ENCODE measurements around the gene CCNT1.
A peak's percentile ranks its signal among the peaks of the same experiment; 100 is the strongest.

Gene CCNT1

DNA sequence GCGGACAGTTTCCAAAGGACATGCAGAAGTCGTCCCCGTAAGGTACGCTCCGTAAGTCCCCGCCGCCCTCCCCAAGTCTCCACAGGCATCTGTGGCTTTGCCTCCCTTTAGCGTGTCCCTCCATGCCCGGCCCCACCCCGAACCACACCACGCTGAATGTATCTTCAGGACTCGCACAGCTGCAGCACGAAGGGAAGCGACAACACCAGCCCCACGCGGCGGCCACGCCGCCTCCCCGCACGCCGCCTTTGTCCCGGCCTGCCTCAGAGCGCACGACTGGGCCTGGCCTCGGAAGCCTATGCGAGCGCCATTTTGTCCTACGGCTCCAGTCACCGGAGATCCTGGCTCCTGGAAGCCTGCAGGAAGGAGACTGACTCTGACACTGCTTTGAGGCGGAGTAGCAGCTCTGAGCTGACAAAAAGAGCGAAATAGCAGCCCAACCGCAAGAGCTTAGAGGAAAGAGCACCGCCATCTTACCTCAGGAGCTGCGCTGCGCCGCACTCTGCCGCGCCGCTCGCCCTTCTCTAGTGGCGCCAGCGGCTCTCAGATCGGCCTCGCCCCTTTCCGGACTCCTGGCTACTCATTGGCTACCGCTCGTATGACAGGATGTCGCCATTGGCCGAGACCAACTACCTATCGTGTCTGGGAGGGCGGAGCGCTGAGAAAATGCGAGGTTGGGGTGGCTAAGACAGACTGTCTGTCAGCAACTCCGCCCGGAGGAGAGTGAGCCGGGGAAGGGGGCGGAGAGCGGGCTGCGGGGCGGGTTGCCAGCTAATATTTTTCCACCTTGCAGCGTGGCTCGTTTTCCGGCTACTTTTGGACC, 34.6 kb downstream of the CCNT1 start, which contains the start of gene KANSL2:
KANSL2 (minus strand) TSS at position 529 of the 823 bp plus-strand sequence. CDS start 606 bp downstream, outside the sequence.
- peak within 1 kb of the TSS; percentile 78 for H2AFZ ChIP-seq (ENCODE audit: low read length)
- DNase-seq: peak; percentile 99
- H3K36me3 ChIP-seq (replicated peaks; ENCODE audit: insufficient read depth, low read length): peaks cover 18% of the 10 kb centered on the region; the same call in 1 of the 2 replicates
- H3K9me2 ChIP-seq (replicated peaks; ENCODE audit: insufficient read depth, low read length): no peaks in the 10 kb centered on the region
- H3F3A ChIP-seq (ENCODE audit: insufficient read depth, low read length): no peaks in the 10 kb centered on the region
- peak within 1 kb of the TSS; percentile 87 for H3K4me3 ChIP-seq (ENCODE audit: low read length)
- H3K4me2 ChIP-seq (ENCODE audit: low read depth, low read length): peak within 1 kb of the TSS; percentile 74
- TF ChIP-seq EZH2 (optimal IDR thresholded peaks at IDR 0.05; ENCODE audit: low read depth, low read length): no peak
- TF ChIP-seq, protein P1, sequence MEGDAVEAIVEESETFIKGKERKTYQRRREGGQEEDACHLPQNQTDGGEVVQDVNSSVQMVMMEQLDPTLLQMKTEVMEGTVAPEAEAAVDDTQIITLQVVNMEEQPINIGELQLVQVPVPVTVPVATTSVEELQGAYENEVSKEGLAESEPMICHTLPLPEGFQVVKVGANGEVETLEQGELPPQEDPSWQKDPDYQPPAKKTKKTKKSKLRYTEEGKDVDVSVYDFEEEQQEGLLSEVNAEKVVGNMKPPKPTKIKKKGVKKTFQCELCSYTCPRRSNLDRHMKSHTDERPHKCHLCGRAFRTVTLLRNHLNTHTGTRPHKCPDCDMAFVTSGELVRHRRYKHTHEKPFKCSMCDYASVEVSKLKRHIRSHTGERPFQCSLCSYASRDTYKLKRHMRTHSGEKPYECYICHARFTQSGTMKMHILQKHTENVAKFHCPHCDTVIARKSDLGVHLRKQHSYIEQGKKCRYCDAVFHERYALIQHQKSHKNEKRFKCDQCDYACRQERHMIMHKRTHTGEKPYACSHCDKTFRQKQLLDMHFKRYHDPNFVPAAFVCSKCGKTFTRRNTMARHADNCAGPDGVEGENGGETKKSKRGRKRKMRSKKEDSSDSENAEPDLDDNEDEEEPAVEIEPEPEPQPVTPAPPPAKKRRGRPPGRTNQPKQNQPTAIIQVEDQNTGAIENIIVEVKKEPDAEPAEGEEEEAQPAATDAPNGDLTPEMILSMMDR (IDR thresholded peaks at IDR 0.05; ENCODE audit: low read length): no peak
- TF ChIP-seq EZH2phosphoT487 (IDR thresholded peaks at IDR 0.05; ENCODE audit: low read length): no peak
- H3K27ac ChIP-seq (ENCODE audit: low read length): peak within 1 kb of the TSS; percentile 70
- H3K9ac ChIP-seq (ENCODE audit: low read length): peak within 1 kb of the TSS; percentile 92
- no peaks in the 10 kb centered on the region for H3K27me3 ChIP-seq (replicated peaks; ENCODE audit: insufficient read depth, low read length)
- peaks cover 21% of the 10 kb centered on the region for H3K4me1 ChIP-seq (ENCODE audit: low read length)
- H3K79me2 ChIP-seq (ENCODE audit: low read length): peaks cover 51% of the 10 kb centered on the region
- H4K20me1 ChIP-seq (ENCODE audit: insufficient read depth, low read length): 0 out of 2 replicates have a peak, but pooled peaks cover 4% of the 10 kb centered on the region
- H3K9me3 ChIP-seq (replicated peaks; ENCODE audit: insufficient read depth, low read length): no peaks in the 10 kb centered on the region

DNA sequence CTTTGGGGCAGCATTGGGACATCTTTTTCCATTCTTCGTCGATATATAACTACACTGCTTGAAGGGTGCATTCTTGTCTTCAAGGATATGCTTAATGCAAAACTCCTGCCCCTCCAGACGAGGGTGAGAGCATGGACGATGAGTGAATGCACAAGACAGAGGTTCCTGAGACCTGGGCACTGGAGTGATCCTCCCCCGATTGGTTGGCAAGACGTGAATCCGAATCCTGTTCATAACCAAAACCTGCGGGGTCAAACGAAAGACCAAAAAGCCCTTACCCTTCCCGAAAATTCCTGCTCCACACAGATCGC, 35.2 kb downstream of the CCNT1 start:
- peaks cover 4% of the 10 kb centered on the region; the same call in 1 of the 2 replicates for H4K20me1 ChIP-seq (ENCODE audit: insufficient read depth, low read length)
- peak overlapping the region; percentile 78; the same call in 1 of the 2 replicates for H2AFZ ChIP-seq (ENCODE audit: low read length)
- no peaks in the 10 kb centered on the region for H3K9me3 ChIP-seq (replicated peaks; ENCODE audit: insufficient read depth, low read length)
- peaks cover 18% of the 10 kb centered on the region; the same call in 1 of the 2 replicates for H3K36me3 ChIP-seq (replicated peaks; ENCODE audit: insufficient read depth, low read length)
- peaks cover 21% of the 10 kb centered on the region for H3K4me1 ChIP-seq (ENCODE audit: low read length)
- H3K4me2 ChIP-seq (ENCODE audit: low read depth, low read length): peak overlapping the region; percentile 74
- no peaks in the 10 kb centered on the region for H3F3A ChIP-seq (ENCODE audit: insufficient read depth, low read length)
- H3K9me2 ChIP-seq (replicated peaks; ENCODE audit: insufficient read depth, low read length): no peaks in the 10 kb centered on the region
- TF ChIP-seq, protein P1 (IDR thresholded peaks at IDR 0.05; ENCODE audit: low read length): no peak
- TF ChIP-seq EZH2 (optimal IDR thresholded peaks at IDR 0.05; ENCODE audit: low read depth, low read length): no peak
- peak overlapping the region; percentile 87 for H3K4me3 ChIP-seq (ENCODE audit: low read length)
- no peaks in the 10 kb centered on the region for H3K27me3 ChIP-seq (replicated peaks; ENCODE audit: insufficient read depth, low read length)
- peak; percentile 27 for DNase-seq
- H3K79me2 ChIP-seq (ENCODE audit: low read length): peaks cover 56% of the 10 kb centered on the region
- H3K9ac ChIP-seq (ENCODE audit: low read length): peak overlapping the region; percentile 92
- peak overlapping the region; percentile 70; the same call in 1 of the 2 replicates for H3K27ac ChIP-seq (ENCODE audit: low read length)

DNA sequence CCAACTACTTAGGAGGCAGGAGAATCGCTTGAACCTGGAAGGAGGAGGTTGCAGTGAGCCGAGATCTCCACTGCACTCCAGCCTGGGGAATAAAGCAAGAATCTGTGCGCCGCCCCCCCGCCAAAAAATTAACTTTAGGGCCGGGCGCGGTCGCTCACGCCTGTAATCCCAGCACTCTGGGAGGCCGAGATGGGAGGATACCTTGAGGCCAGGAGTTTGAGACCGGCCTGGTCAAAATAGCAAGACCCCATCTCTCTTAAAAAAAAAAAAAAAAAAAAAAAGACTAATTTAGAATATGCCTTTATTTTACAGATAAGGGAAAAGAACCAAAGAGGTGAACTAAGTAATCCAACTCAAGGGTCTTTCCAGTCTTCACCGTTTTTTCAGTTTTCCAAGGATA, 35.6 kb downstream of the CCNT1 start:
- peaks cover 61% of the 10 kb centered on the region for H3K79me2 ChIP-seq (ENCODE audit: low read length)
- no peaks in the 10 kb centered on the region for H3K9me3 ChIP-seq (replicated peaks; ENCODE audit: insufficient read depth, low read length)
- H3K4me3 ChIP-seq (ENCODE audit: low read length): peak overlapping the region; percentile 87
- H2AFZ ChIP-seq (ENCODE audit: low read length): no peak overlapping the region
- H3K9ac ChIP-seq (ENCODE audit: low read length): peak overlapping the region; percentile 92; the same call in 1 of the 2 replicates
- H4K20me1 ChIP-seq (ENCODE audit: insufficient read depth, low read length): peaks cover 4% of the 10 kb centered on the region; the same call in 1 of the 2 replicates
- no peaks in the 10 kb centered on the region for H3K9me2 ChIP-seq (replicated peaks; ENCODE audit: insufficient read depth, low read length)
- peaks cover 21% of the 10 kb centered on the region for H3K4me1 ChIP-seq (ENCODE audit: low read length)
- DNase-seq: no peak
- H3K4me2 ChIP-seq (ENCODE audit: low read depth, low read length): peak overlapping the region; percentile 74
- H3F3A ChIP-seq (ENCODE audit: insufficient read depth, low read length): no peaks in the 10 kb centered on the region
- H3K27me3 ChIP-seq (replicated peaks; ENCODE audit: insufficient read depth, low read length): no peaks in the 10 kb centered on the region
- H3K27ac ChIP-seq (ENCODE audit: low read length): no peak overlapping the region
- H3K36me3 ChIP-seq (replicated peaks; ENCODE audit: insufficient read depth, low read length): peaks cover 18% of the 10 kb centered on the region; the same call in 1 of the 2 replicates
- no peak for TF ChIP-seq EZH2phosphoT487 (IDR thresholded peaks at IDR 0.05; ENCODE audit: low read length)
- TF ChIP-seq, protein P1 (IDR thresholded peaks at IDR 0.05; ENCODE audit: low read length): no peak
- no peak for TF ChIP-seq EZH2 (optimal IDR thresholded peaks at IDR 0.05; ENCODE audit: low read depth, low read length)

Measured in MM.1S (cell line).